ENCODE measurements around the gene MPHOSPH9. TPM values are rescaled to one million over a fixed set of nuclear protein-coding genes. Genes with fewer than 3 reads are reported as not detected.

The MPHOSPH9 gene
- total and polyA plus RNA-seq, 2 of the 4 experiments (the other 2 are of a cell fraction) = 7.6 to 17.0 TPM

DNA sequence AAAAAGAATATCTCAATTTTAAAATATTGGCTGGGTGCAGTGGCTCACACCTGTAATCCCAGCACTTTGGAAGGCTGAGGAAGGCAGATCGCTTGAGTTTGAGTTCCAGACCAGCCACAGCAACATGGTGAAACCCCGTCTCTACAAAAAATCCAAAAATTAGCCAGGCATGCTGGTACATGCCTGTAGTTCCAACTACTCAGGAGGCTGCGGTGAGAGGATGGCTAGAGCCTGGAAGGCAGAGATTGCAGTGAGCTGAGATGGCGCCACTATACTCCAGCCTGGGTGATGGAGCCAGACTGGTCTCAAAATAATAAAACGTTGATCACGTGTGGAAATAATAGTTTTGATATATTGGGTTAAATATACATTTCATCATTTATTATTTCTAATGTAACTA lies 6.0 kb upstream of the MPHOSPH9 start:
- Histone ChIP-seq H3K9me3 (ENCODE audit: control insufficient read depth, insufficient read depth, low read length) (no peaks in the 10 kb centered on the region), H3K4ac (ENCODE audit: low read depth, low read length) (no peak overlapping the region), H2BK20ac (ENCODE audit: low read depth, low read length) (no peak overlapping the region), H3K18ac (ENCODE audit: low read depth, low read length) (no peak overlapping the region), H3K27ac (ENCODE audit: insufficient read depth, low read length) (no peak overlapping the region), H3K36me3 (ENCODE audit: control insufficient read depth, insufficient read depth, low read length) (peaks cover 8% of the 10 kb centered on the region), H3K9ac (ENCODE audit: low read depth, low read length) (no peak overlapping the region), H3K14ac (replicated peaks; ENCODE audit: low read depth, low read length) (no peak overlapping the region), H3K4me2 (ENCODE audit: low read depth, low read length) (no peak overlapping the region), H2AK9ac (replicated peaks; ENCODE audit: low read depth, low read length, poor library complexity) (no peak overlapping the region), H3K56ac (ENCODE audit: extremely low read depth, insufficient read depth, low read length) (no peak overlapping the region), H4K91ac (ENCODE audit: insufficient read depth, low read depth, low read length) (no peak overlapping the region), H4K20me1 (ENCODE audit: insufficient read depth, low read length) (peaks cover 12% of the 10 kb centered on the region; the same call in 1 of the 2 replicates), H2AFZ (replicated peaks; ENCODE audit: low read length, poor library complexity) (no peak overlapping the region), H3K79me1 (ENCODE audit: low read depth in 1 of 2, low read length in 2 of 2) (peaks cover 30 to 60% of the 10 kb centered on the region in 2 experiments), H2BK5ac (ENCODE audit: low read depth, low read length, poor library complexity, severe bottlenecking) (no peak overlapping the region), H3K4me3 (ENCODE audit: insufficient read depth, low read depth, low read length) (no peak overlapping the region), H2BK120ac (ENCODE audit: low read depth, low read length) (no peak overlapping the region), H2BK15ac (ENCODE audit: low read depth, low read length) (no peak overlapping the region), H3K4me1 (ENCODE audit: control insufficient read depth, insufficient read depth, low read length) (peaks cover 3% of the 10 kb centered on the region), H4K8ac (ENCODE audit: low read depth in 2 of 2, low read length in 2 of 2) (no peak overlapping the region), H3K9me1 (ENCODE audit: insufficient read depth, low read length) (peaks cover 2% of the 10 kb centered on the region; the same call in 1 of the 2 replicates), H3K27me3 (ENCODE audit: control insufficient read depth, insufficient read depth, low read length) (no peaks in the 10 kb centered on the region), H3K23ac (ENCODE audit: low read depth, low read length) (no peak overlapping the region), H4K5ac (ENCODE audit: low read depth, low read length) (no peak overlapping the region), H2AK5ac (ENCODE audit: low read depth, low read length) (no peak overlapping the region)
- DNase-seq (no peak), ATAC-seq (ENCODE audit: low read depth) (no peak)
- dilution Hi-C loops (cut with HindIII; ENCODE audit: low sequenced_read_pairs, unreplicated experiment) = loop anchor here (25.0 kb wide), 1 partner anchor 252 kb away; the partner anchor contains the start of genes ARL6IP4 and OGFOD2
- WGBS, 2 experiments (ENCODE audit: extremely low coverage in 2 of 2, insufficient read length in 1 of 2) = 100% methylated on average over 2 of the region's 6 CpGs; no CpG with 5 or more reads in 1 of the 2 experiments
- no TSS peak for BruUV-seq (replicated peaks)
- intact Hi-C loops (cut with micrococcal nuclease) = loop anchor here (1.0 to 10.0 kb wide), 5 partner anchors 196 to 446 kb away; partner anchors contain the start of genes ARL6IP4 and VPS37B
- ChIA-PET CTCF (interaction anchor here (0.6 to 2.9 kb wide), 4 partner anchors 28 to 264 kb away, joined by 3 to 27 read pairs (median 4); partner anchors contain the start of gene OGFOD2), POLR2A (ENCODE audit: unreplicated experiment) (interaction anchor here (1.5 kb wide), 1 partner anchor 197 kb away, joined by 7 read pairs; no protein-coding TSS in a partner anchor)
- in situ Hi-C loops (cut with MboI; ENCODE audit: low sequenced_read_pairs) = loop anchor here (5.0 to 10.0 kb wide), 2 partner anchors 194 to 382 kb away; no protein-coding TSS in a partner anchor
- TF ChIP-seq, protein P1, sequence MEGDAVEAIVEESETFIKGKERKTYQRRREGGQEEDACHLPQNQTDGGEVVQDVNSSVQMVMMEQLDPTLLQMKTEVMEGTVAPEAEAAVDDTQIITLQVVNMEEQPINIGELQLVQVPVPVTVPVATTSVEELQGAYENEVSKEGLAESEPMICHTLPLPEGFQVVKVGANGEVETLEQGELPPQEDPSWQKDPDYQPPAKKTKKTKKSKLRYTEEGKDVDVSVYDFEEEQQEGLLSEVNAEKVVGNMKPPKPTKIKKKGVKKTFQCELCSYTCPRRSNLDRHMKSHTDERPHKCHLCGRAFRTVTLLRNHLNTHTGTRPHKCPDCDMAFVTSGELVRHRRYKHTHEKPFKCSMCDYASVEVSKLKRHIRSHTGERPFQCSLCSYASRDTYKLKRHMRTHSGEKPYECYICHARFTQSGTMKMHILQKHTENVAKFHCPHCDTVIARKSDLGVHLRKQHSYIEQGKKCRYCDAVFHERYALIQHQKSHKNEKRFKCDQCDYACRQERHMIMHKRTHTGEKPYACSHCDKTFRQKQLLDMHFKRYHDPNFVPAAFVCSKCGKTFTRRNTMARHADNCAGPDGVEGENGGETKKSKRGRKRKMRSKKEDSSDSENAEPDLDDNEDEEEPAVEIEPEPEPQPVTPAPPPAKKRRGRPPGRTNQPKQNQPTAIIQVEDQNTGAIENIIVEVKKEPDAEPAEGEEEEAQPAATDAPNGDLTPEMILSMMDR (conservative IDR thresholded peaks at IDR 0.05; ENCODE audit: low read depth, low read length) = no peak
- no peak for TF ChIP-seq MAZ (IDR thresholded peaks at IDR 0.05; ENCODE audit: borderline replicate concordance, low read depth, low read length)
- no peak for TF ChIP-seq SMC3 (IDR thresholded peaks at IDR 0.05; ENCODE audit: low read depth, low read length)
- TF ChIP-seq, protein P2, sequence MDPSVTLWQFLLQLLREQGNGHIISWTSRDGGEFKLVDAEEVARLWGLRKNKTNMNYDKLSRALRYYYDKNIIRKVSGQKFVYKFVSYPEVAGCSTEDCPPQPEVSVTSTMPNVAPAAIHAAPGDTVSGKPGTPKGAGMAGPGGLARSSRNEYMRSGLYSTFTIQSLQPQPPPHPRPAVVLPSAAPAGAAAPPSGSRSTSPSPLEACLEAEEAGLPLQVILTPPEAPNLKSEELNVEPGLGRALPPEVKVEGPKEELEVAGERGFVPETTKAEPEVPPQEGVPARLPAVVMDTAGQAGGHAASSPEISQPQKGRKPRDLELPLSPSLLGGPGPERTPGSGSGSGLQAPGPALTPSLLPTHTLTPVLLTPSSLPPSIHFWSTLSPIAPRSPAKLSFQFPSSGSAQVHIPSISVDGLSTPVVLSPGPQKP (IDR thresholded peaks at IDR 0.05; ENCODE audit: borderline replicate concordance, low read depth, low read length) = no peak
- no peak for TF ChIP-seq MXI1 (IDR thresholded peaks at IDR 0.05; ENCODE audit: borderline replicate concordance, low read depth, low read length)

Measured in IMR-90 (cell line).